ENCODE results near the gene FTO. TPM values are rescaled to one million over a fixed set of nuclear protein-coding genes. Genes with fewer than 3 reads are reported as not detected.

Gene FTO
- total RNA-seq (2021): 57.4 to 62.6 TPM (median 59.6 TPM) in 3 replicates
- percentile 65 among the genes with signal in this experiment for Bru-seq, nascent RNA
- long read RNA-seq, experiment 1, full-length matches to known transcripts: 174 of 214 reads
- long read RNA-seq, experiment 1, partial matches to known transcripts: 11 of 214 reads
- long read RNA-seq, experiment 1, other reads (novel, unspliced or antisense): 29 of 214 reads
- long read RNA-seq, experiment 2, full-length matches to known transcripts: 4 of 34 reads
- long read RNA-seq, experiment 2, partial matches to known transcripts: 4 of 34 reads
- long read RNA-seq, experiment 2, other reads (novel, unspliced or antisense): 26 of 34 reads
- long read RNA-seq, experiment 3, full-length matches to known transcripts: 4 of 12 reads
- long read RNA-seq, experiment 3, partial matches to known transcripts: 1 of 12 reads
- long read RNA-seq, experiment 3, other reads (novel, unspliced or antisense): 7 of 12 reads

DNA sequence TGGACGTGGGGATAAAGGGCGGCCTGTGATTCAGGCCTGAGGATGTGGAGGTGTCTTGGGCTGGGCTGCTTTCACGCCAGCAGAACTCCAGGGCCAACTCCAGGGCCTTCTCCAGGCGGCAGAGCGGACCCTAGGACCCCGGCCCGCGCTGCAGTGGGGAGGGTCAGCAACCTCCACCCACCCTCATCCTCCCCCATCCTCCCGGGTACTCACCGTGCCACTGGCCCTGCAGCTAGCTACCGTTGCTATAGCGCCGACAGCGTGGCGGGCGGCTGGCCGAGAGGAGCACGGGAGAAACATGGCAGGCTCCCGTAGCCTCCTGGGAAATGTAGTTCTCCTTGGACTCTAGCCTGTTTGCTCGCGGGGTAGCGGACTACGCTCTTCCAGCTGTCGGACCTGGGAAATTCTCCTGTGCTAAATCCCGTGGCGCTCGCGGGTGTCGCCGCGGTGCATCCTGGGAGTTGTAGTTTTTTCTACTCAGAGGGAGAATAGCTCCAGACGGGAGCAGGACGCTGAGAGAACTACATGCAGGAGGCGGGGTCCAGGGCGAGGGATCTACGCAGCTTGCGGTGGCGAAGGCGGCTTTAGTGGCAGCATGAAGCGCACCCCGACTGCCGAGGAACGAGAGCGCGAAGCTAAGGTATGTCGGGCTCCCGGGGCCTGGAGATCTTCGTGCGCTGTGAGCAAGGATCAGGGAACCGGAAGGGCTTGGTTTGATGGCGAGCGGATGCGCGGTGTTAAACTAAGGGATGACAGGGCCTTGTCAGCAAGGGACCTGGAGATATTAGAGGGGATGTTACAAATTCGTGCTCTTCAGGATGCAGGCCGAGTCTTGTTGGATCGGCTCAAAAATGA lies at the start of gene FTO, which contains the start of gene RPGRIP1L:
Gene FTO, plus strand, starts transcription at position 567 of the 855 bp plus-strand sequence.
Gene RPGRIP1L, minus strand, starts transcription at position 270 of the 855 bp plus-strand sequence. CDS start 3,136 bp downstream, outside the sequence.
- DNase-seq (ENCODE audit: low spot score) (peak; percentile 100), ATAC-seq (peak; percentile 98)
- TF ChIP-seq, protein P1, sequence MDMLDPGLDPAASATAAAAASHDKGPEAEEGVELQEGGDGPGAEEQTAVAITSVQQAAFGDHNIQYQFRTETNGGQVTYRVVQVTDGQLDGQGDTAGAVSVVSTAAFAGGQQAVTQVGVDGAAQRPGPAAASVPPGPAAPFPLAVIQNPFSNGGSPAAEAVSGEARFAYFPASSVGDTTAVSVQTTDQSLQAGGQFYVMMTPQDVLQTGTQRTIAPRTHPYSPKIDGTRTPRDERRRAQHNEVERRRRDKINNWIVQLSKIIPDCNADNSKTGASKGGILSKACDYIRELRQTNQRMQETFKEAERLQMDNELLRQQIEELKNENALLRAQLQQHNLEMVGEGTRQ (CRISPR knock-in tag; IDR thresholded peaks at IDR 0.05): peak; percentile 60
- peak; percentile 83 for TF ChIP-seq FOXK1 (CRISPR knock-in tag; IDR thresholded peaks at IDR 0.05)
- TF ChIP-seq SP1 (CRISPR knock-in tag; conservative IDR thresholded peaks at IDR 0.05): peak; percentile 63; the same call in 1 of the 2 replicates
- 0 out of 2 replicates have a peak, but pooled peaks have one; percentile 3 for TF ChIP-seq ETV6 (CRISPR knock-in tag; IDR thresholded peaks at IDR 0.05)
- TF ChIP-seq ZNF317 (CRISPR knock-in tag; IDR thresholded peaks at IDR 0.05; ENCODE audit: borderline replicate concordance, low read depth): no peak
- TF ChIP-seq, protein P2, sequence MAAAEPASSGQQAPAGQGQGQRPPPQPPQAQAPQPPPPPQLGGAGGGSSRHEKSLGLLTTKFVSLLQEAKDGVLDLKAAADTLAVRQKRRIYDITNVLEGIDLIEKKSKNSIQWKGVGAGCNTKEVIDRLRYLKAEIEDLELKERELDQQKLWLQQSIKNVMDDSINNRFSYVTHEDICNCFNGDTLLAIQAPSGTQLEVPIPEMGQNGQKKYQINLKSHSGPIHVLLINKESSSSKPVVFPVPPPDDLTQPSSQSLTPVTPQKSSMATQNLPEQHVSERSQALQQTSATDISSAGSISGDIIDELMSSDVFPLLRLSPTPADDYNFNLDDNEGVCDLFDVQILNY (CRISPR knock-in tag; IDR thresholded peaks at IDR 0.05): peak; percentile 51; the same call in 1 of the 2 replicates
- TF ChIP-seq GABPB1 (CRISPR knock-in tag; IDR thresholded peaks at IDR 0.05): peak; percentile 49
- TF ChIP-seq MAX (CRISPR knock-in tag; IDR thresholded peaks at IDR 0.05): peak; percentile 85
- TF ChIP-seq CREM (CRISPR knock-in tag; IDR thresholded peaks at IDR 0.05): peak; percentile 82
- TF ChIP-seq KAT7 (CRISPR knock-in tag; IDR thresholded peaks at IDR 0.05; ENCODE audit: borderline replicate concordance): no peak
- no peak for TF ChIP-seq EMX1 (CRISPR knock-in tag; IDR thresholded peaks at IDR 0.05)
- TF ChIP-seq TEAD1 (CRISPR knock-in tag; IDR thresholded peaks at IDR 0.05): no peak
- TF ChIP-seq, protein P3, sequence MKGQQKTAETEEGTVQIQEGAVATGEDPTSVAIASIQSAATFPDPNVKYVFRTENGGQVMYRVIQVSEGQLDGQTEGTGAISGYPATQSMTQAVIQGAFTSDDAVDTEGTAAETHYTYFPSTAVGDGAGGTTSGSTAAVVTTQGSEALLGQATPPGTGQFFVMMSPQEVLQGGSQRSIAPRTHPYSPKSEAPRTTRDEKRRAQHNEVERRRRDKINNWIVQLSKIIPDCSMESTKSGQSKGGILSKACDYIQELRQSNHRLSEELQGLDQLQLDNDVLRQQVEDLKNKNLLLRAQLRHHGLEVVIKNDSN (CRISPR knock-in tag; IDR thresholded peaks at IDR 0.05): peak; percentile 34; the same call in 1 of the 2 replicates
- TF ChIP-seq ZSCAN18 (CRISPR knock-in tag; IDR thresholded peaks at IDR 0.05): no peak
- ChIA-PET POLR2A (no interaction called here), CTCF (interaction anchor here (0.6 to 1.9 kb wide), 9 partner anchors 9 to 193 kb away, joined by 3 to 15 read pairs (median 4); no protein-coding TSS in a partner anchor)
- peaks cover 14% of the 10 kb centered on the region for H3K4me1 Mint-ChIP-seq
- peaks cover 9% of the 10 kb centered on the region for H3K36me3 Mint-ChIP-seq
- peak within 1 kb of the TSS; percentile 99 for H3K4me3 Mint-ChIP-seq
- H3K27ac Mint-ChIP-seq: peak within 1 kb of the TSS; percentile 95
- no peaks in the 10 kb centered on the region for H3K9me3 Mint-ChIP-seq
- H3K27me3 Mint-ChIP-seq (ENCODE audit: low read depth): no peaks in the 10 kb centered on the region

GRCh38 chr16:53654946-53655345 lies 49.0 kb upstream of the FTO start:
- H3K36me3 Mint-ChIP-seq: peaks cover 5% of the 10 kb centered on the region; the same call in 1 of the 2 replicates
- DNase-seq (ENCODE audit: low spot score) (no peak), ATAC-seq (no peak)
- no peaks in the 10 kb centered on the region for H3K27me3 Mint-ChIP-seq (ENCODE audit: low read depth)
- POLR2A ChIA-PET: interaction anchor here (0.6 kb wide), 1 partner anchor 111 kb away, joined by 4 read pairs; no protein-coding TSS in a partner anchor
- no peak overlapping the region for H3K27ac Mint-ChIP-seq
- no peaks in the 10 kb centered on the region for H3K9me3 Mint-ChIP-seq
- peaks cover 9% of the 10 kb centered on the region for H3K4me1 Mint-ChIP-seq
- CTCF ChIA-PET: no interaction called here
- no peak overlapping the region for H3K4me3 Mint-ChIP-seq
- TF ChIP-seq JUN (CRISPR knock-in tag; IDR thresholded peaks at IDR 0.05): no peak
- TF ChIP-seq, protein P4, sequence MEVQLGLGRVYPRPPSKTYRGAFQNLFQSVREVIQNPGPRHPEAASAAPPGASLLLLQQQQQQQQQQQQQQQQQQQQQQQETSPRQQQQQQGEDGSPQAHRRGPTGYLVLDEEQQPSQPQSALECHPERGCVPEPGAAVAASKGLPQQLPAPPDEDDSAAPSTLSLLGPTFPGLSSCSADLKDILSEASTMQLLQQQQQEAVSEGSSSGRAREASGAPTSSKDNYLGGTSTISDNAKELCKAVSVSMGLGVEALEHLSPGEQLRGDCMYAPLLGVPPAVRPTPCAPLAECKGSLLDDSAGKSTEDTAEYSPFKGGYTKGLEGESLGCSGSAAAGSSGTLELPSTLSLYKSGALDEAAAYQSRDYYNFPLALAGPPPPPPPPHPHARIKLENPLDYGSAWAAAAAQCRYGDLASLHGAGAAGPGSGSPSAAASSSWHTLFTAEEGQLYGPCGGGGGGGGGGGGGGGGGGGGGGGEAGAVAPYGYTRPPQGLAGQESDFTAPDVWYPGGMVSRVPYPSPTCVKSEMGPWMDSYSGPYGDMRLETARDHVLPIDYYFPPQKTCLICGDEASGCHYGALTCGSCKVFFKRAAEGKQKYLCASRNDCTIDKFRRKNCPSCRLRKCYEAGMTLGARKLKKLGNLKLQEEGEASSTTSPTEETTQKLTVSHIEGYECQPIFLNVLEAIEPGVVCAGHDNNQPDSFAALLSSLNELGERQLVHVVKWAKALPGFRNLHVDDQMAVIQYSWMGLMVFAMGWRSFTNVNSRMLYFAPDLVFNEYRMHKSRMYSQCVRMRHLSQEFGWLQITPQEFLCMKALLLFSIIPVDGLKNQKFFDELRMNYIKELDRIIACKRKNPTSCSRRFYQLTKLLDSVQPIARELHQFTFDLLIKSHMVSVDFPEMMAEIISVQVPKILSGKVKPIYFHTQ (CRISPR knock-in tag; IDR thresholded peaks at IDR 0.05): no peak
- no peak for TF ChIP-seq RORB (CRISPR knock-in tag; IDR thresholded peaks at IDR 0.05)
- no peak for TF ChIP-seq ZNF532 (CRISPR knock-in tag; IDR thresholded peaks at IDR 0.05; ENCODE audit: borderline replicate concordance)
- no peak for TF ChIP-seq ZNF396 (CRISPR knock-in tag; IDR thresholded peaks at IDR 0.05; ENCODE audit: borderline replicate concordance)
- TF ChIP-seq EMX1 (CRISPR knock-in tag; IDR thresholded peaks at IDR 0.05): no peak
- no peak for TF ChIP-seq NFATC4 (CRISPR knock-in tag; IDR thresholded peaks at IDR 0.05)
- TF ChIP-seq ZNF416 (CRISPR knock-in tag; IDR thresholded peaks at IDR 0.05): no peak
